Mucosa of rectum (tissue), 2 donors: ENCODE data around the gene ASXL2.

Experiments used
- H3K27ac ChIP-seq, 2 donors: one replicate each; pipeline ENCODE4 v1.7.0; 2013; ENCODE audit warnings: inconsistent platforms in 2 of 2, low read depth in 2 of 2, low read length in 2 of 2
- H3K27me3 ChIP-seq, 2 donors: one replicate each; pipeline ENCODE4 v1.7.0; 2013; ENCODE audit warnings: low read length in 2 of 2; ENCODE audit not compliant: control insufficient read depth in 2 of 2, insufficient read depth in 2 of 2
- H3K36me3 ChIP-seq, 2 donors: one replicate each; pipeline ENCODE4 v1.7.0; 2013; ENCODE audit warnings: low read length in 2 of 2; ENCODE audit not compliant: control insufficient read depth in 2 of 2, insufficient read depth in 2 of 2
- H3K4me1 ChIP-seq, 2 donors: one replicate each; pipeline ENCODE4 v1.7.0; 2013; ENCODE audit warnings: low read length in 2 of 2, mild to moderate bottlenecking in 1 of 2; ENCODE audit not compliant: control insufficient read depth in 2 of 2, insufficient read depth in 2 of 2
- H3K4me3 ChIP-seq, 2 donors: one replicate each; pipeline ENCODE4 v1.7.0; 2013; ENCODE audit warnings: low read length in 2 of 2
- H3K9ac ChIP-seq, 2 donors: one replicate each; pipeline ENCODE4 v1.7.0; 2013; ENCODE audit warnings: low read length in 2 of 2, low read depth in 1 of 2, mild to moderate bottlenecking in 1 of 2
- H3K9me3 ChIP-seq, 2 donors: one replicate each; pipeline ENCODE4 v1.7.0; 2013; ENCODE audit warnings: low read length in 2 of 2; ENCODE audit not compliant: control insufficient read depth in 2 of 2
- donor health status: healthy.
- donor health status: Normal muscosa, but diverticular disease.

The ASXL2 gene

DNA sequence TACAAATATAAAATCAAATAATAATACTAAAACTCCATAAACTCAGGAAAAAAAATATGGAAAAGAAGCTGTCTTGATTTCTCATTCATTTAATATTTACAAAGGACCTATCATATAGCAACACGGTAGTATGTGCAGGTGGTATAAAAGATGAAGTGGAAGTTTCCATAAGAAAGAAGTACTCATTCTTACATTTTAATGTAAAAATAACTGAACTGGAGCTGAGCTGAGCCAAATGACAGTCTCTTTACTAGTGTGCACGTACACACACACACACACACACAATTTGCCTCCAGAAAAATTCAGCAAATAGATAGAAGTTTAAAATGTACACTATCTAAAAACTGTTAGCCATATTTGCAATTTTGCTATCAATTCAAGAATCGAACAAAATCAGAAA is 54.1 kb downstream of the ASXL2 start:
- Histone ChIP-seq H3K9ac (no peak overlapping the region), H3K9me3 (no peaks in the 10 kb centered on the region), H3K27me3 (no peaks in the 10 kb centered on the region), H3K4me1 (no peaks in the 10 kb centered on the region), H3K27ac (no peak overlapping the region), H3K4me3 (no peak overlapping the region), H3K36me3 (no peaks in the 10 kb centered on the region)

DNA sequence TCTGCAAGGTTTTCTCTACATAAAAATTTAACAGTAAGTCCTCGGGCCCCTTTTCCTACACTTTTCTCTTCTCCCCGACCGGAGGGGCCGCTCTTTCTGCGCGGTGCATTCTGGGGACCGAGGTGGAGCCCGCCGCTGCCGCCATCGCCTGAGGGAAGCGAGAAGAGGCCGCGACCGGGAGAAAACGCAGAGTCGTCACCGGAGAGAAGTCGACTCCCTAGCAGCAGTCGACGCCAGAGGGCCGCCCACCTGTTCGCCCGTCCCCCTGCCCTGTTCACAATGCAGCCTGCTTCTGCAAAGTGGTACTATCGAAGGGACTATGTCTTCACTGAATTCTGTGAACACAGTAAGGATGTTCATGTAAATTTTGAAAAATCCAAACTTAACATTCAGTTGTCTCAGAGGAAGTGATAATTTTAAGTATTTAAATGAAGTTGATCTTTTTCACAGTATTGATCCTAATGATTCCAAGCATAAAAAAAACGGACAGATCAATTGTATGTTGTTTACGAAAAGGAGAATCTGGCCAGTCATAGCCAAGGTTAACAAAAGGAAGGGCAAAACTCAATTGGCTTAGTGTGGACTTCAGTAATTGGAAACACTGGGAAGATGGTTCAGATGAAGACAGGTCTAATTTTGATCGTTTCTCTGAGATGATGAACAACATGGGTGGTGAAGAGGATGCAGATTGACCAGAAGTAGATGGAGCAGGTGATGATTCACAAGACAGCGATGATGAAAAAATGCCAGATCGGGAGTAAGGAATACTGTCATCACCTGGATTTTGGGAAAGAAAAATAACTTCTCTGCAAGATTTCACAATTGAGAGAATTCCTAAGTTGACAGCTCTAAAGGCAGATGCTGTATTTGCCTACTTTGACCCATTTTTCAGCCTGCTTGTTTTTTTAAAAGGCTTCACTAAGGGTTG is 55.8 kb downstream of the ASXL2 start:
- Histone ChIP-seq H3K27ac (no peak overlapping the region), H3K27me3 (no peaks in the 10 kb centered on the region), H3K4me3 (peak overlapping the region in 1 of 2 donors; percentile 23), H3K4me1 (no peaks in the 10 kb centered on the region), H3K9me3 (no peaks in the 10 kb centered on the region), H3K36me3 (no peaks in the 10 kb centered on the region), H3K9ac (no peak overlapping the region)

DNA sequence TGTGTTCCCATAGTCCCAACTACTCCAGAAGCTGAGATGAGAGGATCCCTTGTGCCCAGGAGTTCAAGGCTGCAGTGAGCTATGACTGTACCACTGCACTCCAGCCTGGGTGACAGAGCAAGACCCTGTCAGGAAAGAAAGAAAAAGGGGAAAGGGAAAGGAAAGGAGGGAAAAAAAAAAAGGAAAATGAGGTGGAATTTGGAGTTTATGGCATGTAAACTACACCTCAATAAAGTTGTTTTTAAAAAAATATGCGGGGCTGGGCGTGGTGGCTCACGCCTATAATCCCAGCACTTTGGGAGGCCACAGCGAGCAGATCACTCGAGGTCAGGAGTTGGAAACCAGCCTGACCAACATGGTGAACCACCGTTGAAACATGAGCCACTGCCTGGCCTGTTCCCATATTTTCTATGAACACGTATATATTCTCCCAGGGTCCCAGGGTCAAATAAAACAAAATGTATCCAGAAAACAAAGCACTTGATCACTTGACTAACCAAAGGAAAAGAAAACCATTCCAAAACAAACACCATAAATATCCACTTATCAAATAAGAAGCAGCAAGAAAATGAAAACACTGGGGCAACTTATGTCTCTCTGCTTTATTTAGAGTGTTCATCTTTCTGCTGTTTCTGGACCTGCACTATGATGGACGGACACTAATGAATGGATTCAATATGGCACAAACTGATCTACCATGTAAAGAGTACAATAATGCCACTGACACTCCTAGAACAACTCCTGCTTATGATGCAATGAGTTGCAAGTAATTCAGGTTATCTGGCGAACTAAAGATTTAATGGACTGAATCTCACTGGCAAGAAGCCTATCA is 56.8 kb downstream of the ASXL2 start:
- no peaks in the 10 kb centered on the region for H3K4me1 ChIP-seq
- H3K4me3 ChIP-seq = no peak overlapping the region

DNA sequence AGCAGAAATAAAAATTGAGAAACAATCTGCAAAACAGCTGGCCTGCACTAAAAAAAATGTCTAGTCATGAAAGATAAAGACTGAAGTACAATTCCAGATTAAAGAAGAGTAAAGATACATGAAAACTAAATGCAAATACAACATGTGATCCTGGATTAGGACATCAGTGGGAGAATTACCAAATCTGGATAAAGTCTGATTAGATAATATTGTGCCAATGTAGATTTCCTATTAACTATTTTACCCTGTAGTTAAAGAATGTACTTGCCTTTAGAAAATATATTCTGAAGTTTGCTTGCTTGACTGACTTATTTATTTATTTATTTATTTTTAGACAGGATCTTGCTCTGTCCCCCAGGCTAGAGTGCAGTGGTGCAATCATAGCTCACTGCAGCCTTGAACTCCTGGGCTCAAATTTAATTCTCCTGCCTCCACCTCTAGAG is 58.7 kb downstream of the ASXL2 start:
- Histone ChIP-seq H3K27me3 (no peaks in the 10 kb centered on the region), H3K27ac (no peak overlapping the region), H3K36me3 (no peaks in the 10 kb centered on the region), H3K9me3 (no peaks in the 10 kb centered on the region), H3K9ac (no peak overlapping the region), H3K4me1 (no peaks in the 10 kb centered on the region), H3K4me3 (no peak overlapping the region)

More for the DNA sequence above, 56.8 kb downstream of the ASXL2 start:
- Histone ChIP-seq H3K9ac (no peak overlapping the region), H3K9me3 (no peaks in the 10 kb centered on the region), H3K27me3 (no peaks in the 10 kb centered on the region), H3K27ac (no peak overlapping the region), H3K36me3 (no peaks in the 10 kb centered on the region)

DNA sequence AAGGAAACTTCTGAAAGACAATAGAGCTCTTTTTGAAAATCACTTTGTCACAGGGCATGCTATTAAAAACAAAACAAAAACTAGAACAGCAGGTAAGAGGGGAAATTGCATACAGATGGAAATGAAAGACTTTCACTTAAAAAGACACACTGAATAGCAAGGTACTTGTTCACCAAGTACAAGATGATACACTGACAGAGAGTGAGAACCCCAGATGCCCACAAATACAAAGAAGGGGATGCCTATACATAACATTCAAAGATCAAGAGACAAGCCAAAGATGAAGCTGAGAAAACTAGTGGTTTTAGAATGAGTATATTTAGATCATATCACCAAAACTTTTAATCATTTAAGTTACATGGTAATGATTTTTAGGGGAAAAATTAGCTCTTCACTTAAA is 60.7 kb downstream of the ASXL2 start:
- Histone ChIP-seq H3K9me3 (no peaks in the 10 kb centered on the region), H3K9ac (no peak overlapping the region), H3K4me3 (no peak overlapping the region), H3K27me3 (no peaks in the 10 kb centered on the region), H3K4me1 (no peaks in the 10 kb centered on the region), H3K36me3 (no peaks in the 10 kb centered on the region), H3K27ac (no peak overlapping the region)

DNA sequence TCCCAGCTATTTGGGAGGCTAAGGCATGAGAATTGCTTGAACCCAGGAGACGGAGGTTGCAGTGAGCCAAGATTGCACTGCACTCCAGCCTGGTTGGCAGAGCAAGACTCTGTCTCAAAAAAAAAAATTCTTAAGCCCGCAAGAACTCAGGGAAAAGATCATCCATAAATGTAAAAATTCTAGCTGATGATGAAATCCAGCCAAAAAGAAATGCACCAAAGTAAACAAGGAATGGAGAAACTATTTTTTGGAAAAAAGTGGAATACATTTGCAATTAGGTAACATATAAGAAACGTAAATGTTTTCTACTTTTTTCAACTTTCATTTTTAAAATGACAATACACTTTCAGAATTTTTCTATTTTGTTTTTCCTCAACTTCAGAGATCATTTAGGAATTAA is 61.3 kb downstream of the ASXL2 start:
- Histone ChIP-seq H3K27me3 (no peaks in the 10 kb centered on the region), H3K27ac (no peak overlapping the region), H3K9me3 (no peaks in the 10 kb centered on the region), H3K4me3 (no peak overlapping the region), H3K4me1 (no peaks in the 10 kb centered on the region), H3K9ac (no peak overlapping the region), H3K36me3 (no peaks in the 10 kb centered on the region)

DNA sequence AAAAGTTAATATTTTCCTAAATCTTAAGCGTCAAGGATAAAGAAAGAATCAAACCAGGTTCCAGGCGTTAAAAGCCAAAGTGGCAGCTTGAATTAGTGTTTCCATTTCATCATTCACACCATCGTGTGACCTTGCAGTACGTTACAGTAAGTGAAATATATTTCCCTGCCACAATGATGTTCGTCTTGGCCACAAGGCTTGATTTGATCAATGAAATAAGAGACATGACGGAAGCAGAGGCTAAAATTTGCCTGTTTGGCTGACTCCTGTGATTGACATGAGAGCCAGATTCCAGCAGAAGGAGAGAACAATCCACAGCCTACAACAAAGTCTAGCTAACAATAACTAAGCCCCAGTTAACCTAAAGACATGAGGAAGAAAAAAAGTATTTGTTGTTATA is 62.0 kb downstream of the ASXL2 start:
- H3K27me3 ChIP-seq = no peaks in the 10 kb centered on the region
- H3K36me3 ChIP-seq = no peaks in the 10 kb centered on the region
- H3K9ac ChIP-seq = no peak overlapping the region
- H3K9me3 ChIP-seq = no peaks in the 10 kb centered on the region
- no peaks in the 10 kb centered on the region for H3K4me1 ChIP-seq
- H3K4me3 ChIP-seq = no peak overlapping the region
- no peak overlapping the region for H3K27ac ChIP-seq

DNA sequence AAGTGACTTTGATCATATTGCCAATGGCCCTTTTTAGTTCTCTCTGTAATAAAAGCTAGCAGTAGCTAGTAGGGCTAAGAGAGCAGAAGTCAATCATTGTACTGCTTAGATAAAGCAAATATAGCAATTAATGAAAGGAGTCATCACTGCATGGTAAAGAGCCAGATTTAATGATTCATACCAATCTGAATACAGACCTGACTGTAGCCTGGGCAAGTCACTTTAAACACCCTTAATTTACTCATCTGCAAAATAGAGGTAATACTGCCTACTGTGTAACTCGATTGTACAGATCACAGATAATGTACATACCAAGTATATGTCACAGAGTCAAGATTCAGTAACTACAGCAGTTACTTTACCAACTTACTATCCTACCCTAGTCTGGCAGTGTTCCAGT is 63.6 kb downstream of the ASXL2 start:
- Histone ChIP-seq H3K9ac (no peak overlapping the region), H3K4me3 (no peak overlapping the region), H3K36me3 (peaks cover 7 to 9% of the 10 kb centered on the region in 2 donors), H3K27ac (no peak overlapping the region), H3K4me1 (no peaks in the 10 kb centered on the region), H3K27me3 (no peaks in the 10 kb centered on the region), H3K9me3 (no peaks in the 10 kb centered on the region)

DNA sequence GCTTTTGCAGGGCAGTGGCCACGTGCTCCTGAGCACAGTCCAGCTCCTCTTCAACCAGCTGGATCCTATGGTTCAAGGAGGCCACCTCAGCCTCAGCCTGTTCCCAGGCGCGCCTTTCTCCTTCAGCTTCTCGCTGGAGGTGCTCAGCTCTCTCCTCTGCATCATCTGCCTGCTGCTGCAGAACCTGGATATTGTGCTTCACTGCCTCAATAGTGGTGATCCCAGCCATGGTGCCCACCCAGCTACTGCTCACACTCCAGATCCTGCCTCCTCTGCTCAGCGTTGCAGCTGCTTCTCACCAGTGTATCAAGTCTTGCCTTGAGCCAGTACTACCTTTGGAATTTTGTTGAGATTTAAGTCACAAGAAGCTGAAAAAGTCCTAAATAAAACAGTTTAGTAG is 67.9 kb downstream of the ASXL2 start:
- Histone ChIP-seq H3K27ac (no peak overlapping the region), H3K36me3 (peaks cover 10 to 14% of the 10 kb centered on the region in 2 donors), H3K9me3 (no peaks in the 10 kb centered on the region), H3K27me3 (no peaks in the 10 kb centered on the region), H3K4me1 (no peaks in the 10 kb centered on the region), H3K9ac (no peak overlapping the region), H3K4me3 (no peak overlapping the region)

DNA sequence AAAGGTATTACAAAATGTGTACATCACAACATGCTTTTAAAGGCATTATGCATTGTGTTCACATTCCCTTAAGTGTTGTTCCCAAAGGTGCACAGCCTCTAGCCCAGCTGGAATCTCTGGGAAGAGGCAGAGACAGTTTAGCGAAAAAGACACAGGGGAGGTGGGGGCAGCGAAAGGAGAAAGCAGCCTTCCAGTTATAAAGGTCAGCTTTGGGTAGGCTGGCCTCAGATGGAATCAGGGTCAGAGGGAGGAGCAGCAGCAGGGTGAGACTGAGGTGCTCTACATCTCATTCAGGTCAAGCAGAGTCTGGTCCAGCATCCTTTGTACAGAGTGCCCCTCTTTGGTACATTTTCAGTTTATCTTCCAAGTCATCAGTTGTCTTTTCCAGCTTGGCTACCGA is 68.6 kb downstream of the ASXL2 start:
- Histone ChIP-seq H3K9me3 (no peaks in the 10 kb centered on the region), H3K4me3 (no peak overlapping the region), H3K9ac (no peak overlapping the region), H3K4me1 (no peaks in the 10 kb centered on the region), H3K27ac (no peak overlapping the region), H3K36me3 (peaks cover 10 to 18% of the 10 kb centered on the region in 2 donors), H3K27me3 (no peaks in the 10 kb centered on the region)
